Panc1 (cell line): ENCODE measurements around the gene CEP55. TPM values are rescaled to one million over a fixed set of nuclear protein-coding genes. Genes with fewer than 3 reads are reported as not detected.

ENCODE experiments used
- ATAC-seq: fragments of 200-7000 bp; cut with Tn5 transposase; 2 replicates; pipeline ENCODE4 v1.9.1; 2020; ENCODE audit warnings: mild to moderate bottlenecking, moderate library complexity
- BruUV-seq: library from RNA; stranded (reverse); fragments of 400-500 nt; replicated peaks from 2 replicates; lab custom pipeline; 2021; lab: Mats Ljungman, UMichigan
- CTCF ChIA-PET: fragments of 300-600 bp; sonication (Branson Sonifier 250); formaldehyde crosslinking; loops from one replicate; lab custom pipeline; 2022; ENCODE audit warnings: antibody characterized with exemption; lab: Charles Lee
- POLR2A ChIA-PET: fragments of 300-600 bp; sonication (Branson Sonifier 250); formaldehyde crosslinking; loops from one replicate; lab custom pipeline; 2022; ENCODE audit warnings: antibody characterized with exemption; lab: Charles Lee
- DNase-seq: peaks from one replicate; pipeline ENCODE4 v3.0.0-alpha.2; 2010; ENCODE audit warnings: low read depth, low spot score
- H3K27ac ChIP-seq: 2 replicates; pipeline ENCODE4 v1.5.1; 2011; ENCODE audit warnings: mild to moderate bottlenecking, low read length, inconsistent platforms
- H3K27me3 ChIP-seq: fragments of 200-500 bp; sonication (Bioruptor generic); 2 replicates; pipeline ENCODE4 v1.6.0; 2014; ENCODE audit warnings: low read length, inconsistent platforms; ENCODE audit not compliant: control insufficient read depth, insufficient read depth
- H3K36me3 ChIP-seq: fragments of 200-500 bp; sonication (Bioruptor generic); 2 replicates; pipeline ENCODE4 v1.5.1; 2014; ENCODE audit warnings: inconsistent platforms, mild to moderate bottlenecking, low read length, moderate library complexity; ENCODE audit not compliant: control insufficient read depth, insufficient read depth
- H3K4me1 ChIP-seq: 2 replicates; pipeline ENCODE4 v1.5.1; 2011; ENCODE audit warnings: inconsistent platforms, mild to moderate bottlenecking, low read length, moderate library complexity; ENCODE audit not compliant: control insufficient read depth, insufficient read depth
- H3K4me3 ChIP-seq, 2 experiments: 2 replicates each; pipeline ENCODE4 v1.5.1; 2011 to 2012; ENCODE audit warnings: low read depth in 2 of 2, low read length in 2 of 2, mild to moderate bottlenecking in 2 of 2, inconsistent platforms in 1 of 2, moderate library complexity in 1 of 2
- H3K9me3 ChIP-seq: fragments of 200-500 bp; sonication (Bioruptor generic); 2 replicates; pipeline ENCODE4 v1.5.1; 2014; ENCODE audit warnings: low read depth, mild to moderate bottlenecking, inconsistent platforms, low read length, moderate library complexity; ENCODE audit not compliant: control insufficient read depth, insufficient read depth
- CTCF ChIP-seq: fragments of 450-650 bp; IDR thresholded peaks from 2 replicates; pipeline ENCODE4 v1.5.1; 2017; ENCODE audit warnings: mild to moderate bottlenecking
- POLR2AphosphoS5 ChIP-seq: IDR thresholded peaks from 2 replicates; pipeline ENCODE4 v1.6.1; 2012; ENCODE audit warnings: mild to moderate bottlenecking, low read depth, low read length, moderate library complexity
- REST ChIP-seq, 2 experiments: IDR thresholded peaks; 2 replicates each; pipeline ENCODE4 v1.6.1; 2011 to 2012; ENCODE audit warnings: low read depth in 2 of 2, control low read depth in 1 of 2, low read length in 1 of 2, mild to moderate bottlenecking in 1 of 2, moderate library complexity in 1 of 2; ENCODE audit not compliant: insufficient read depth in 1 of 2
- SIN3A ChIP-seq: IDR thresholded peaks from 2 replicates; pipeline ENCODE4 v1.6.1; 2012; ENCODE audit warnings: low read depth, mild to moderate bottlenecking, low read length, moderate library complexity, borderline replicate concordance; ENCODE audit not compliant: insufficient read depth
- TCF7L2 ChIP-seq: IDR thresholded peaks from 2 replicates; pipeline ENCODE4 v1.6.1; 2011; ENCODE audit warnings: mild to moderate bottlenecking, low read depth, low read length, inconsistent platforms
- in situ Hi-C: cut with HindIII; loops from 2 replicates; pipeline ENCODE4 v1.10.0; 2016; ENCODE audit warnings: low sequenced_read_pairs, low pct_unique_long_range_greater_than_20kb
- intact Hi-C: fragments of 100-400 bp; cut with micrococcal nuclease; formaldehyde crosslinking; loops from one replicate; pipeline ENCODE4 v1.10.0; 2022; ENCODE audit not compliant: unreplicated experiment
- total RNA-seq: library from RNA; stranded (reverse); gene quantifications from one replicate; pipeline ENCODE4 v1.2.1, GENCODE V29; 2021; ENCODE audit not compliant: unreplicated experiment

The CEP55 gene
- total RNA-seq, 1 experiment from 2014 or later, result 96.4 TPM

GRCh38 chr10:93478873-93479272 is 17.5 kb upstream of the CEP55 start:
- DNase-seq (no peak), ATAC-seq (no peak)
- H3K27ac ChIP-seq, result peak overlapping the region; percentile 100
- no TSS peak for BruUV-seq
- intact Hi-C loops, result no loop called here
- no peaks in the 10 kb centered on the region for H3K27me3 ChIP-seq
- H3K36me3 ChIP-seq, result no peaks in the 10 kb centered on the region; the same call in 1 of the 2 replicates
- TF ChIP-seq TCF7L2 (peak; percentile 92), POLR2AphosphoS5 (peak; percentile 74), REST (IDR thresholded peaks at IDR 0.05; ENCODE audit: insufficient read depth in 1 of 2, low read depth in 2 of 2, low read length in 1 of 2) (no peak)
- ChIA-PET CTCF (interaction anchor here (1.1 kb wide), 1 partner anchor 102 kb away, joined by 7 read pairs; no protein-coding TSS in a partner anchor), POLR2A (interaction anchor here (0.7 to 1.2 kb wide), 2 partner anchors 14 to 20 kb away, joined by 3 to 5 read pairs; no protein-coding TSS in a partner anchor)
- peak overlapping the region; percentile 74 to 80 for H3K4me3 ChIP-seq
- in situ Hi-C loops, result no loop called here
- peaks cover 54% of the 10 kb centered on the region for H3K4me1 ChIP-seq
- no peaks in the 10 kb centered on the region for H3K9me3 ChIP-seq

- in situ Hi-C loops, result no loop called here
These were observed 14.7 kb upstream of the CEP55 start for GRCh38 chr10:93481637-93482144.

More at GRCh38 chr10:93481637-93482144, 14.7 kb upstream of the CEP55 start:
- Histone ChIP-seq H3K9me3 (no peaks in the 10 kb centered on the region), H3K27me3 (no peaks in the 10 kb centered on the region), H3K27ac (peak overlapping the region; percentile 100), H3K36me3 (no peaks in the 10 kb centered on the region; the same call in 1 of the 2 replicates), H3K4me3 (peak overlapping the region; percentile 74 to 80), H3K4me1 (peaks cover 27% of the 10 kb centered on the region)
- TF ChIP-seq SIN3A (no peak), TCF7L2 (no peak), POLR2AphosphoS5 (no peak; the same call in 1 of the 2 replicates), REST (IDR thresholded peaks at IDR 0.05; ENCODE audit: insufficient read depth in 1 of 2, low read depth in 2 of 2, low read length in 1 of 2) (no peak), CTCF (no peak)
- ChIA-PET POLR2A (interaction anchor here (0.6 to 1.4 kb wide), 6 partner anchors 15 to 102 kb away, joined by 3 to 13 read pairs (median 4); partner anchors contain the start of gene CEP55), CTCF (interaction anchor here (1.0 to 2.8 kb wide), 8 partner anchors 9 to 104 kb away, joined by 3 to 37 read pairs (median 4); no protein-coding TSS in a partner anchor)
- no TSS peak for BruUV-seq
- DNase-seq (no peak), ATAC-seq (peak; percentile 9; the same call in 1 of the 2 replicates)
- intact Hi-C loops, result loop anchor here (1.0 to 2.0 kb wide), 2 partner anchors 43 to 105 kb away; no protein-coding TSS in a partner anchor
